ENCODE data around the gene ETDC. TPM values are rescaled to one million over a fixed set of nuclear protein-coding genes. Genes with fewer than 3 reads are reported as not detected.
"Not testable (repeated sequence)": the region's sequence is repeated elsewhere in the genome, so short reads cannot be mapped to it uniquely, and the experiment has no call there.

ETDC gene
- total RNA-seq (2014; rRNA removed; shearing (Covaris generic); ENCODE audit: low replicate concordance), result not detected in 2 replicates

- H3K4me3 ChIP-seq (ENCODE audit: low read length), result no peak within 1 kb of the TSS
- no peak within 1 kb of the TSS for H3K9ac ChIP-seq (ENCODE audit: low read length)
- no peaks in the 10 kb centered on the region for H3K27me3 ChIP-seq (ENCODE audit: low read length)
Observed at GRCh38 chrX:135309430-135309923, at the start of gene ETDC. ETDC (plus strand) TSS chrX:135309480; CDS start chrX:135309480, 0 bp downstream.

GRCh38 chrX:135260976-135261375 is 48.3 kb upstream of the ETDC start:
- H3K36me3 ChIP-seq (ENCODE audit: insufficient read depth, low read length); H3K79me2 ChIP-seq (ENCODE audit: low read length); H3K27ac ChIP-seq (ENCODE audit: low read length); H3K9me3 ChIP-seq (ENCODE audit: low read length); DNase-seq; H3K4me3 ChIP-seq (ENCODE audit: low read length); H2AFZ ChIP-seq (ENCODE audit: low read length); H3K9ac ChIP-seq (ENCODE audit: low read length); H3K4me2 ChIP-seq (ENCODE audit: low read depth, low read length, poor library complexity, severe bottlenecking); H4K20me1 ChIP-seq (ENCODE audit: insufficient read depth, low read depth, low read length); H3K9me2 ChIP-seq (replicated peaks; ENCODE audit: insufficient read depth, low read length); H3K4me1 ChIP-seq (ENCODE audit: low read length); H3K27me3 ChIP-seq (ENCODE audit: low read length): not testable (repeated sequence)

More at GRCh38 chrX:135309430-135309923, at the start of gene ETDC:
- no peak for DNase-seq
- H3K27ac ChIP-seq (ENCODE audit: low read length), result no peak within 1 kb of the TSS
- no peaks in the 10 kb centered on the region for H3K9me3 ChIP-seq (ENCODE audit: low read length)
- H4K20me1 ChIP-seq (ENCODE audit: insufficient read depth, low read depth, low read length), result no peaks in the 10 kb centered on the region
- no peaks in the 10 kb centered on the region for H3K79me2 ChIP-seq (ENCODE audit: low read length)
- no peak within 1 kb of the TSS for H2AFZ ChIP-seq (ENCODE audit: low read length)
- no peaks in the 10 kb centered on the region for H3K9me2 ChIP-seq (replicated peaks; ENCODE audit: insufficient read depth, low read length)
- peaks cover 19% of the 10 kb centered on the region for H3K4me1 ChIP-seq (ENCODE audit: low read length)
- H3K4me2 ChIP-seq (ENCODE audit: low read depth, low read length, poor library complexity, severe bottlenecking), result no peak within 1 kb of the TSS
- no peaks in the 10 kb centered on the region for H3K36me3 ChIP-seq (ENCODE audit: insufficient read depth, low read length)

- H3K9me2 ChIP-seq (replicated peaks; ENCODE audit: insufficient read depth, low read length); DNase-seq; H3K4me1 ChIP-seq (ENCODE audit: low read length); H3K9me3 ChIP-seq (ENCODE audit: low read length); H2AFZ ChIP-seq (ENCODE audit: low read length); H3K79me2 ChIP-seq (ENCODE audit: low read length); H3K36me3 ChIP-seq (ENCODE audit: insufficient read depth, low read length); H3K27me3 ChIP-seq (ENCODE audit: low read length); H3K4me2 ChIP-seq (ENCODE audit: low read depth, low read length, poor library complexity, severe bottlenecking); H3K27ac ChIP-seq (ENCODE audit: low read length); H4K20me1 ChIP-seq (ENCODE audit: insufficient read depth, low read depth, low read length); H3K9ac ChIP-seq (ENCODE audit: low read length); H3K4me3 ChIP-seq (ENCODE audit: low read length): not testable (repeated sequence)
Observed at GRCh38 chrX:135263376-135263775, 45.9 kb upstream of the ETDC start.

GRCh38 chrX:135264206-135264605 is 45.1 kb upstream of the ETDC start:
- no peaks in the 10 kb centered on the region for H3K9me2 ChIP-seq (replicated peaks; ENCODE audit: insufficient read depth, low read length)
- H3K9ac ChIP-seq (ENCODE audit: low read length), result no peak overlapping the region
- H3K4me2 ChIP-seq (ENCODE audit: low read depth, low read length, poor library complexity, severe bottlenecking), result no peak overlapping the region
- no peaks in the 10 kb centered on the region for H3K36me3 ChIP-seq (ENCODE audit: insufficient read depth, low read length)
- H3K27ac ChIP-seq (ENCODE audit: low read length), result no peak overlapping the region
- no peaks in the 10 kb centered on the region for H3K79me2 ChIP-seq (ENCODE audit: low read length)
- no peaks in the 10 kb centered on the region for H3K4me1 ChIP-seq (ENCODE audit: low read length)
- H3K9me3 ChIP-seq (ENCODE audit: low read length), result no peaks in the 10 kb centered on the region
- H4K20me1 ChIP-seq (ENCODE audit: insufficient read depth, low read depth, low read length), result no peaks in the 10 kb centered on the region
- no peaks in the 10 kb centered on the region for H3K27me3 ChIP-seq (ENCODE audit: low read length)
- DNase-seq, result no peak
- no peak overlapping the region for H3K4me3 ChIP-seq (ENCODE audit: low read length)
- no peak overlapping the region for H2AFZ ChIP-seq (ENCODE audit: low read length)

- Histone ChIP-seq H3K79me2 (ENCODE audit: low read length) (no peaks in the 10 kb centered on the region), H3K4me3 (ENCODE audit: low read length) (no peak overlapping the region), H3K9me3 (ENCODE audit: low read length) (no peaks in the 10 kb centered on the region), H3K9me2 (replicated peaks; ENCODE audit: insufficient read depth, low read length) (no peaks in the 10 kb centered on the region), H3K4me2 (ENCODE audit: low read depth, low read length, poor library complexity, severe bottlenecking) (no peak overlapping the region), H3K4me1 (ENCODE audit: low read length) (no peaks in the 10 kb centered on the region), H4K20me1 (ENCODE audit: insufficient read depth, low read depth, low read length) (no peaks in the 10 kb centered on the region), H3K27me3 (ENCODE audit: low read length) (no peaks in the 10 kb centered on the region), H3K9ac (ENCODE audit: low read length) (no peak overlapping the region), H3K36me3 (ENCODE audit: insufficient read depth, low read length) (no peaks in the 10 kb centered on the region), H3K27ac (ENCODE audit: low read length) (no peak overlapping the region), H2AFZ (ENCODE audit: low read length) (no peak overlapping the region)
- no peak for DNase-seq
Observed at GRCh38 chrX:135273162-135273561, 36.1 kb upstream of the ETDC start.

- H2AFZ ChIP-seq (ENCODE audit: low read length), result no peak overlapping the region
- H3K9me2 ChIP-seq (replicated peaks; ENCODE audit: insufficient read depth, low read length), result no peaks in the 10 kb centered on the region
- H3K27me3 ChIP-seq (ENCODE audit: low read length), result no peaks in the 10 kb centered on the region
- H3K4me2 ChIP-seq (ENCODE audit: low read depth, low read length, poor library complexity, severe bottlenecking), result no peak overlapping the region
- no peaks in the 10 kb centered on the region for H3K4me1 ChIP-seq (ENCODE audit: low read length)
- H3K4me3 ChIP-seq (ENCODE audit: low read length), result no peak overlapping the region
- H4K20me1 ChIP-seq (ENCODE audit: insufficient read depth, low read depth, low read length), result no peaks in the 10 kb centered on the region
- no peaks in the 10 kb centered on the region for H3K79me2 ChIP-seq (ENCODE audit: low read length)
- H3K9ac ChIP-seq (ENCODE audit: low read length), result no peak overlapping the region
- no peaks in the 10 kb centered on the region for H3K9me3 ChIP-seq (ENCODE audit: low read length)
- no peak overlapping the region for H3K27ac ChIP-seq (ENCODE audit: low read length)
- H3K36me3 ChIP-seq (ENCODE audit: insufficient read depth, low read length), result no peaks in the 10 kb centered on the region
- DNase-seq, result no peak
Observed at GRCh38 chrX:135275973-135276372, 33.3 kb upstream of the ETDC start.

- no peaks in the 10 kb centered on the region for H3K79me2 ChIP-seq (ENCODE audit: low read length)
- H3K4me1 ChIP-seq (ENCODE audit: low read length), result no peaks in the 10 kb centered on the region
- H4K20me1 ChIP-seq (ENCODE audit: insufficient read depth, low read depth, low read length), result no peaks in the 10 kb centered on the region
- no peak overlapping the region for H3K27ac ChIP-seq (ENCODE audit: low read length)
- 0 out of 2 replicates have a peak, but pooled peaks cover 8% of the 10 kb centered on the region for H3K36me3 ChIP-seq (ENCODE audit: insufficient read depth, low read length)
- H3K4me2 ChIP-seq (ENCODE audit: low read depth, low read length, poor library complexity, severe bottlenecking), result no peak overlapping the region
- H3K4me3 ChIP-seq (ENCODE audit: low read length), result no peak overlapping the region
- H3K27me3 ChIP-seq (ENCODE audit: low read length), result no peaks in the 10 kb centered on the region
- H3K9ac ChIP-seq (ENCODE audit: low read length), result no peak overlapping the region
- H3K9me2 ChIP-seq (replicated peaks; ENCODE audit: insufficient read depth, low read length), result no peaks in the 10 kb centered on the region
- DNase-seq, result no peak
- peaks cover 40% of the 10 kb centered on the region for H3K9me3 ChIP-seq (ENCODE audit: low read length)
- H2AFZ ChIP-seq (ENCODE audit: low read length), result no peak overlapping the region
Observed at GRCh38 chrX:135287266-135287823, 21.9 kb upstream of the ETDC start.

GRCh38 chrX:135295238-135295943 is 13.9 kb upstream of the ETDC start:
- H3K27me3 ChIP-seq (ENCODE audit: low read length), result no peaks in the 10 kb centered on the region
- peak overlapping the region; percentile 53 for H3K4me2 ChIP-seq (ENCODE audit: low read depth, low read length, poor library complexity, severe bottlenecking)
- H3K36me3 ChIP-seq (ENCODE audit: insufficient read depth, low read length), result no peaks in the 10 kb centered on the region
- H3K9ac ChIP-seq (ENCODE audit: low read length), result peak overlapping the region; percentile 36
- H3K9me2 ChIP-seq (replicated peaks; ENCODE audit: insufficient read depth, low read length), result no peaks in the 10 kb centered on the region
- H3K9me3 ChIP-seq (ENCODE audit: low read length), result no peaks in the 10 kb centered on the region
- H3K27ac ChIP-seq (ENCODE audit: low read length), result no peak overlapping the region
- peak overlapping the region; percentile 47 for H3K4me3 ChIP-seq (ENCODE audit: low read length)
- H2AFZ ChIP-seq (ENCODE audit: low read length), result no peak overlapping the region
- H4K20me1 ChIP-seq (ENCODE audit: insufficient read depth, low read depth, low read length), result no peaks in the 10 kb centered on the region
- H3K4me1 ChIP-seq (ENCODE audit: low read length), result peaks cover 2% of the 10 kb centered on the region; the same call in 1 of the 2 replicates
- DNase-seq, result peak; percentile 61
- H3K79me2 ChIP-seq (ENCODE audit: low read length), result no peaks in the 10 kb centered on the region
